HS-27A (cell line): ENCODE results near the gene SOCS3.

ENCODE experiments used
- DNase-seq: peaks from one replicate; pipeline ENCODE4 v3.0.0-alpha.2; 2012; ENCODE audit warnings: low read depth, missing footprints

The SOCS3 gene

GRCh38 chr17:78307887-78308638 is 51.8 kb downstream of the SOCS3 start:
- no peak for DNase-seq

DNA sequence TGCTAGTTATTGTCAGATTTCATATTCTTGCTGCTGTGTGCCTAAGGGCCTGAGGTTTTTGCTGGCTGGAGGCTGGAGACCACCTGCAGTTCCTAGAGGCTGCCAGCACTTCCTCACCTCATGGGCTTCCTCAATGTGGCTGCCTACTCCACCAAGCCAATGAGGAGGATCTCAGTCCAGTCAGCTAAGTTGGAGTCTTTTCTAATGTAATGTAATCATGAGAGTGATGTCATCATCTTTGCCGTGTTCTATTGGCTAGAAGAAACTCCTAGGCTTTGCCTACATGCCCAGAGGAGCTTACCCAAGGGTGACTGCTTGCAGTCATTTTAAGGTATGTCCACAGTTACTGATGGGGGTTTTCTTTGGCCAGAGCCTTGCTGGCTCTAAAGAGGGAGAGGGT is 53.0 kb downstream of the SOCS3 start:
- no peak for DNase-seq
